GM21515 (cell line): ENCODE data around the gene ASB1.
"Not testable (repeated sequence)": the region's sequence is repeated elsewhere in the genome, so short reads cannot be mapped to it uniquely, and the experiment has no call there.

Experiments used
- ATAC-seq: cut with Tn5 transposase; IDR thresholded peaks from one replicate; pipeline ENCODE4 v1.9.1; 2021; ENCODE audit not compliant: unreplicated experiment

ASB1 gene

DNA sequence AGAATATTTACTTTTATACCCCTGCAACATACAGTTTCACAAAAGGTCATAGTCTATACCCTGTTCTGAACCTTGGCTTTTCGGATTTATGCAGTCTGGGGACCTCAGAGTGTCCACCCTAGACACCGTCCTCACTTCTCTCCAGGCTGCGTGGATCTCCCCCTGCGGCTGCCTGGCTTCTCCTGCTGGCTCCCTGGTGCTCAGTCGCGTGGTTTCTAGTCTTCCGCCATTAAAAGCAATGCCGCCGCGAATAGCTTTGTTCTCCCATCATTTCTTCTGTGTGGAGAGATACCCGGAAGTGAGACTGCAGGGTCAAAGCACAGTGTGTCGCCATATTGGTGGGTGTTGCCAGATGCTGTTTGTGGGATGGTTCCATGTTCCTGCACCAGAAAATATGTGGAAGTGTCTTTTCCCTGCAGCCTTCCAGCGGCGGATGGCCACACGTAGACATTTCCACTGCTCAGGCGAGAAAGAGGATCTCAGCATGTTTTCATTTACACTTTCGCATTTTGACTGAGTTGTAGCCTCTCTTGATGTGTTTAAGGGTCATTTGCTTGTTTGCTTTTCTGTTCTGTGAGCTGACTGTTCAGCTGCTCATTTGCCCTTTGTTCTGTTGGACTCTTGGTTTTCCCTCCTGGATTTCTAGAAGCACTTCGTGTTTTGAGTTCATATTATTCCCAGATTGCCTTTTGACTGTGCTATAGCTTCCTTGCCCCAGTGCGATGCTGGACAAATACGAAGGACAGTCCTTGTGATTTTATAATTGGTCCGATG, 22.9 kb upstream of the ASB1 start:
- ATAC-seq = no peak

DNA sequence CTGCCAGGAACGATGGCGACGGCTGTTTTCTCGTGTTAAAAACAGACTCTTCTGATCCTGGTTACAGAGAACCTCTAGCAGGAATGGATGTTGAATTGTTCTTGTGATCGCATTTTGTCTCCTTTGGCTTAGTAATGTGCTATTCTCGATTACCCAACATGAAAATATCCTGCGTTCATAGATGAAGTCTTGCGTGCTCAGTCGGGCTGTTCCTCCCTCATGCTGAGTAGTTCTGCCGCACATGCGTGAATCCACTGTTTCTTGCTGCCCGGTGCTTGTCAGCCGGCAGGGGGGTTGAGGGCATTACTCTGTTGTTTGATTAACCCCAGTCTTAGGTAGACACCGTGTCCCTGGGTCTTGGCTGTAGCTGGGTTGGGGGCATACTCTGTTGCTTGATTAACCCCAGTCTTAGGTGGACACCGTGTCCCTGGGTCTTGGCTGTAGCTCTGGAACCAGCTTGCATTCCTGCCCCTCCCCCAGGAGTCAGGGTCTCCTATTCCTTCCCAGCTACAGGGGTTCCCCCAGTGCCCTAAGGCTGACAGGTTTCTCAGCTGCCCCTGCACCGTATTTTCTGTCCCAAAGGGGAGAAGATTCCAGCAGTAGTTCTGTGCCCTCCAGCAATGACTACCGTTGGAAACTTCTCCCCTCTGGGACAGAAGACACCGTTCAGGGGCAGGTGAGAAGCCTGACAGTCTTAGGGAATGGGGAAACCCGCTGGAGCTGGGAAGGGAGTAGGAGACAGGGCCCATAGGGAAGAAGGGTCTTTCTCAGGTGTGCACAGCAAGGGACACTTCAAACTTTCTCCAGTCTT, 22.1 kb upstream of the ASB1 start:
- ATAC-seq = no peak

DNA sequence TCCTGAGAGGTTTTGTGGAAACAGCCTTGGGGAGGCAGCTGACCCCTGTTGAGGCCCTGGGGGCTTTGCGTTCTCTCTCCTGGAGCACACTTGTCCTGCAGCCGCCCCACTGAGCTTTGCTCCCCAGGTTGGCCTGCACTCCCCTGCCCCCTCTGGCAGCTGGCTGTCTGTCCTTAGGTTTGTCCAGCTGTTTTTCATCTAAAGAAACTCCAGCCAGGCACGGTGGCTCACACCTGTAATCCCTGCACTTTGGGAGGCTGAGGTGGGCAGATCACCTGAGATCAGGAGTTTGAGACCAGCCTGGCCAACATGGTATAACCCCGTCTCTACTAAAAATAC, 21.5 kb upstream of the ASB1 start:
- not testable (repeated sequence) for ATAC-seq

DNA sequence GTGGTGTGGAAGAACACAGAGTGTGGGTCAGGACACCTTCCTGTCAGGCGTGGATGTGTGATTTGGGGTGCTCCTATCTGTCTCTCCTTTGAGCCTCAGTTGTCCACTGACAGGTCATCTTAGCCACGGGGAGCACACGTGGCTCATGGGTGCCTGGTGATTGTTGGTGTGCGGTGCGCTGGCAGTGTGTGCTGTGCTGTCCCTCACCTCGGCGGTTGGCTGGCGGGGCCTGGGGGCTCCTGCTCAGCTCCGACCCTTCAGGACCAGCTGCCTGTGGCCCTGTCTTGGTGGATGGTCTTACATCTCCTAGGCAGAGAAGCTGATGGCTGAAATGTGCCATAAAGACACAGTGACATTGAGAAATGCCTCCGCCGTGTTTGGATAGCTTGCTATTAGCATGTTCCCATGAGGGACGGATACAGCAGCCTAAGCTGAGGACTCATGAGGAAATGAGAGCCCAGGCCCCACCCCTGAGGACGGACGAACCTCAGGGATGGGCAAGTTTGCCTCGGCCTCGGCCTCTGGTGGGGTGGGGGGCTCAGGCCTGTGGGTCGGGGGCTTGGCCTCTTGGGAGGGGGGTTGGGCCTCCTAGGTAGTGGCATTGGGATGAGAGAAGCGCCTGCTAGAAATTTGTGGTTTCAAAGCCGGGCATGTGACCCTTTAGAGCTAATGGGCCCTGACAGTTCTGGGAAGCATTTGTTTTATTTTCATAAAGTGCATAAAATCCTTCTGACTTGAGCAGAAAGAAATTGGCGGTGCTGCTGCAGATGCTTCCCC, 20.3 kb upstream of the ASB1 start:
- no peak for ATAC-seq

DNA sequence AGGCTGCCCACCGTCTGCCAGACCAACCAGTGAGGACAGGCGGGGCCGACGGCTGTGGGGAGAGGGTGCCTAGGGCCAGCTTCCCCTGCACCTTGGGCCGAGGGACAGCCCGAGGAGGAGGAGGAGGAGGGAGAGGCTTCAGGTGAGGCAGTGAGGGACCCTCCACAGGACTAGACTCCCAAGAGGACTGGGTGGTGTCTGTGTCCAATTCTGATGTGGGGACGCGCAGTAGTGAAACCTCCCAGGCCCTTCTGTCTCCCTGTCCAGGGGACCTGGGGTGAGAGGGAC, 19.8 kb upstream of the ASB1 start:
- no peak for ATAC-seq

DNA sequence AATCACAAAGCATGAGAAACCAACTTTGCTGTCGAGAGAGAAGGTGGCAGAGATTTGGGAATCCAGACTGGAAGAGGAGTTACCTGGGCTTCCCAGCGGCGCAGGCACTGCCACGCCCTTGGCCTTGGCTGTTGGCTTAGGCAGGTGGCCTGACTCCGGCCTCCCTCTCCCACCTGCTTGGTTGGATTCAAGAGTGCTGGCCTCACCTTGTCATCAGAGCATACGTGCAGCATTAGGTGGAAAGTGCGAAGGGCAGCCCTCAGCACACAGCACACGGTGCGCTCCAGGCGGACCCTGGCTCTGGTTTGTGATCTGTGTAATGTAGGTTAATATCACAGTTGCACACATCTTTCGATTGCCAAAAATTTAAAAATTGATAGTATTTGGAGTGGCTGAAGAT, 19.2 kb upstream of the ASB1 start:
- no peak for ATAC-seq

DNA sequence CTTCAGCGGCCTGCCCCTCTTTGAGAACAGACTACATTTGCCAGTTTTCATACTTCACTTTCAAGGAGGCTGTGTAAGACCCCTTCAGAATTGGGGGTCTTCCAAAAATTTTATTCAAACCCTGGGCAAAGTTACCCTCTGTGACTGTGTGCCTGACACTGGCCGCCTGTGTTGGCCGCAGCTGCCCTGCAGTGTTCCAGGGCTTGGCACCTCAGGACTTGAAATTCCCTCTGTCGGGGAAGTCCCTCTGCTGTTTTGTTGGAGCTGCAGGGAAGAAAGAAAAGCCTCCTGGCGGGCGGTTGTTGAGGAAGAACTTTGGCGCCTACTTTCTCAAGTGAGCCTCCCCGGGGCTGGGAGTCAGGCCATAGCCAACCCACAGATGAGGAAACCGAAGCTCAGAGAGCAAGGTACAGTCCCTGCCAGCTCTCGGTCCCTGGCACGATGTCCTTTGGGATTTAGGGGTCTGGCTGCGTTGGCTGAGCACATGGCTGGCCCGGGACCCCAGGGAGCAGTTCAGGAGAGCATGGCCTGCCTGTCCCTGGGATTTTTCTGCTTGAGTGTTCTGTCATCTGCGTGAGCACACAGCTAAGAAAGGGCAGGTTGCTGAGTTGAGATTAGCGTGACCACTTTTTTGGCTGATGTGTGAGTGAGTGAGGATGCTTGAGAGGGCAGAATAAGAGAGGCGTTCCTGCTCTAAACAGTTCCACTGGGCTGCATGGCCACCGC, 17.9 kb upstream of the ASB1 start:
- no peak for ATAC-seq

DNA sequence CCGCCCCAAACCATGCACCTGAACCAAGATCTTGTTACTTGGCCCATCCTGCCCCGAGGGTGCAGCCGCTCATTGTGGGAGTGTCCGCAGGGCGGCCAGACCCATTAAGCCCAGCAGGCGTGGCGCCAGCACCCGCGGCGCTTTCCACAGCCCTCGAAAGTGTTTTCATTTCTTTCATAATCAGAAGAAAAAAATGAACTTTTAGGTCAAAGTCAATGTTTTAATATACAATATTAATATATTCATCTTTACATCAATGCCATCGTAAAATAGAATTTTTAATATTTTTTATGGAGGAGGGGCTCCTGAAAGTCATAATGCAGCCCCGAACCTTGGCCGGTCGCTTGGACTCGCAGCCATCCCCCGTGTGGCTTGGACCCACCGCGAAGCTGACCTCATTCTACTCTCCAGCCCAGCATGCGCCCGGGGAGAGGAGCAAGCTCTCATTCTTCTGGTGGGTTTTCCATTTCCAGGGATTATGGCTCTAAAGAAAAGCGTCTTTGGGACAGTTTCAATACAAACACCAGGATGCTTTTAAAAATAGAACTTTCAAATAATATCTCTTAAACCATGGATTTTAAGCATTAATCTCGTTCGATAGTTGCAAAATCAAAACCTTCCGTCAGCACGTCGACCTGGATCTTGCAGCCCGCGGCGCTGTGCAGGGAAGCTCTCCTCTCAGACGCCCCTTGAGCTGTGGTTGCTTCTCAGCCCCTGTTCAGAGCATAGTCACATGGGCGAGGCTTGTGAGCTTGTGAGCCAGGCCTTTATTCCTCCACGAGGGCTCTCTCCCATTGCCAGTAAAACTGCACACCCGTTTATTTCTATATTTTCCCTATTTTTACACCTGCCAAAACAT, 17.2 kb upstream of the ASB1 start:
- ATAC-seq = no peak

DNA sequence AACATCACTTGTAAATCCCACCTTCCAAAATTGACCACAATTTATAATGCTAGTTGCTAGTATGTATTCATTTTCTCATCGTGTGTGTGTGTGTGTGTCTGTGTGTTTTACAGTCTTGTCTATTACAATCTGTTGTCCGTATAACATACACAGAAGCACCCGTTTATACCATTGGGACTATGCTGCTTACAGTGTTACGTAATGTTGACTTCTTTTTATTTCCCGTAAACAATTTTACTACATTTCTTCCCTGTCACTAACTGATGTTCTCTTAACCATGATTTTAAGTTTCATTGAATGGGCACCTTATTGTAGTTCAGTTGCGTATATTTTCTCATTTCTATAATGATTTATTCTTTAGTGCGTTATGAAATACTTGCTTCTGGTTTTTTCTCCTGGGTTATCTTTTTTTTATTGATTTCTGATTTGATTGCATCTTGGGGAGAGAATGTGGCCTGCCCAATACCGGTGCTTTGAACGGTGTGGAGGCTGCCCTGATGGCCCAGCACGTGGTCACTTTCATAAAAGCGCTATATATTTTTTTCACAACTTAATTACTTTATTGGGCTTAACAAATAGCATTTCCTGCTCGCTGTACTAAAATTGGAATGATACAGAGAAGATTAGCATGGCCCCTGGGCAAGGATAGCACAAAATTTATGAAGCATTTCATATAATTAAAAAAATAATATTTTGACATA, 14.5 kb upstream of the ASB1 start:
- ATAC-seq = no peak

DNA sequence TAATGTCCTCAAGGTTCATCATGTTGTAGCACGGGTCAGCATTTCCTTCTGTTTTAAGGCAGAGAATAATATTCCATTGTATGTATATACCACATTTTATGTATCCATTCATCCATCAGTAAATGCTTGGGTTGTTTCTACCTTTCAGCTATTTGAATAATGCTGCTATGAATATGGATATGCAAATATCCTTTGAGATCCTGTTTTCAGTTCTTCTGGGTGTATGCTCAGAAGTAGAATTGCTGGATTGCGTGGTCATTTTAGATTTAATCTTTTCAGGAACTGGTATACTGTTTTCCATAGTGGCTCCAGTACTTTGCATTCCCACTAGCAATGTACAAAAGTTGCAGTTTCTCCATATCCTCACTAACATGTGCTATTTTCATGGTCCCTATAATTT, 13.4 kb upstream of the ASB1 start:
- ATAC-seq = no peak

DNA sequence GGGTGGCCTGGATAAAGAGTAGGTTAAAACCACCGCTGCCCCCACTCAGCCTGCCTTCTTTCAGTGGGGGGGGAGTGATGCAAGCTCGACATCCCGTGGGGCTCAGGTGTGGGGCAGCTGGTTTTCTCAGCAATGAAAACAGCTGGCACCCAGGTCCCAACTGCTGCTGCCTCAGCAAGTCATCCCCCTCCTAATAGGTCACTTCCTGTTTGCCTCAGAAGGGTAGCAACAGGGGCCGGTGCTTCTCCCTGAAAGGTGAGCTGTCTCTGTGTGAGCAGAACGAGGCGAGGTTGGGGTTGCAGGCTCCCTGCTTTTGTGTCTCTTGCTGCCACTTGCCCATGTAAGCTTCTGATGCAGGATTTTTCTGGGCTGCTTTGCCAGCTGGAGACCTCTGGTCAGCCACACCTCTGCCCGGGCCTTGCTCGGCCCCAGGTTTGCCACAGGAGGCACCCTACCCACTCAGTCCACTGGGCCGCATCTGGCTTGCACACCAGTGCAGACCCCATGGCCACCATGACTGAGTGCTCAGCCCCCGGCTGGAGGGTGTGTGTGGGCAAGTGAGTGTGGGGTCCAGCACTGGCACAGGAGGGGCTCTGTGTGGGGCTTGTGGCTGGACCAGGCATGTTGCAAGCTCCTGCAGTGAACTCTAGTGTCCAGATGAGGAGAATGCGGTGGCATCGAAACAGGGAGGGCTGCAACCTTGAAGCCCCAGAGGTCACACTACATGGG, 11.5 kb upstream of the ASB1 start:
- no peak for ATAC-seq

DNA sequence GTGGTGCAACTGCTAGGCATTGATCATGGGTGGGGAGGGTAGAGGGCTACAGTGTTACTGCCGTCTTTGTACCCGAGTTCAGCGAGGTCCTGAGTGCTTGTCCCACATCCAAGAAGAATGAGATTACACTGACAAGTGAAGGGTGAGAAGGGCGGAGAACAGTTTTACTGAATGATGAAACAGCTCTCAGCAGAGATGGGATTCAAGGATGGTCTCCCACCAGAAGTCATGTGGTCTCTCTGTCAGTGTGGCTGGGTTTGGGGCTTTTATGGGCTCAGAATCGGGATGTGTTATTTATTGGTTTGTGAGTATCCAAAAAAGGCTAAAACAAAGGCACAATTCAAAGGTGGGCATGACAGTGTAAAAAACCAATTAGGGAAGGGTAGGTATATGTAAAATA, 10.8 kb upstream of the ASB1 start:
- ATAC-seq = no peak

DNA sequence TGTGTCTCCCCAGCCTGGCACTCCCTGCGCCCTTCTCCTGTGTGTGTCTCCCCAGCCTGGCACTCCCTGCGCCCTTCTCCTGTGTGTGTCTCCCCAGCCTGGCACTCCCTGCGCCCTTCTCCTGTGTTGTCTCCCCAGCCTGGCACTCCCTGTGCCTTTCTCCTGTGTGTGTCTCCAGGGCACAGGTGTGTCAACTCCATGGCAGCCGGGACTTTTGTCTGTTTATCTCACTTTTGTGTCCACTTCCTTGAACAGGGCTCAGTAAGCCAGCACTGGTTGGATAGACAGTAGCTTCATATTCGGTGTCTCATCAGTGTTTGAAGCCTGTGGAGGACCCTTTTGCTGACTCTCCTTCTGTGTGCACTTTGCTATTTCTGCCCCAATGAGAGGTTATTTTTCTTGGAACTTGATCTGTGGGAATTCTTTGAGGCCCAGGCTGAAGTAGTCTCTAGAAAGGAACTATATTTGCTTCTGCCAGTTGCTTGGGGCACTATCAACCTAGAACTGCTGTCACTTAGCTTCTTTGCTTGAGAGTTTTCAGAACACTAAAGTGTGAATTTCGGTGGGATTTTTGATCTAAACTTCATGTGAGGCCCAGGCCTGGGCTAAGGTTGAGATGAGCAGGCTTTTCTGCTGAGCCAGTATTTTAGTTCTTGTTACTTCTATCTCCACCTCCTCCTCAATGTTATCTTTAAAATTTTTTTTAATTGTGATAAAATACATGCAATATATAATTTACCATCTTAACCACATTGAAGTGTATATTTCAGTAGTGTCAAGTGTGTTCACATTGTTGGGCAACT, 8.3 kb upstream of the ASB1 start:
- no peak for ATAC-seq

DNA sequence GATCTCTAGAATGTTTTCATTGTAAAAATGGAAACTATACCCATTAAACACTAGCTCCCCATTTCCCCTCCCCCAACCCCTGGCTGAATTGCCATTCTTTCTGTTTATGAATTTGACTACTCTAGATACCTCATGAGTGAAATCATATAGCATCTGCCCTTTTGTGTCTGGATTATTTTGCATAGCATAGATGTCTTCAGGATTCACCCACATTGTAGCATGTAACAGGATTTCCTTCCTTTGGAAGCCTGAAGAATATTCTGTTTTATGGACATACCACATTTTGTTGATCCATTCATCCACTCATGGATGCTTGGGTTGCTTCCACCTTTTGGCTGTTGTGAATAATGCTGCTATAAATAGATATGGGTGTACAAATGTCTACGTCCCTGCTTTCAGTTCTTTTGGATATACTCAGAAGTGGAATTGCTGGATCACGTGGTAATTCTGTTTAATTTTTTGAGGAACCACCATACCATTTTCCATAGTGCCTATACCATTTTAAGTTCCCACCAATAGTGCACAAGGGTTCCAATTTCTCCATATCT, 7.7 kb upstream of the ASB1 start:
- ATAC-seq = no peak

DNA sequence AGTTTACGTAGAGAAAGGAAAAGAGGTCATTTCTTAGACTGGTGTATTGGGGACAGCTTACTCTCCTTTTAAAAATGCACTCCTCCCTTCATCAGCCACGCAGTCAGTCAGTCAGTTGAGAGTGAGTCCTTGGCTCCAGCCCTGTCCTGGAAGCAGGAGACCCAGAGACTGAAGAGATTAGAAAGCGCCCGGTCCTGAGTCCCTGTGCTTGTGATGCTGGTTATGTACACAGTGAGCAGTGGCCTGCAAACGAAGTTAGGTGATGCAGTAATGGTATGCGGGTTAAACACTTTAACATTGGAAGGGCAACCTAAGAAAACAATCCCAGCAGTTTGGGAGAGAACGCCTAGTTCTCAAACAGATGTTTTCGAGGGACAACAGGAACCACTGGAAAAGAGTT, 6.3 kb upstream of the ASB1 start:
- ATAC-seq = no peak

DNA sequence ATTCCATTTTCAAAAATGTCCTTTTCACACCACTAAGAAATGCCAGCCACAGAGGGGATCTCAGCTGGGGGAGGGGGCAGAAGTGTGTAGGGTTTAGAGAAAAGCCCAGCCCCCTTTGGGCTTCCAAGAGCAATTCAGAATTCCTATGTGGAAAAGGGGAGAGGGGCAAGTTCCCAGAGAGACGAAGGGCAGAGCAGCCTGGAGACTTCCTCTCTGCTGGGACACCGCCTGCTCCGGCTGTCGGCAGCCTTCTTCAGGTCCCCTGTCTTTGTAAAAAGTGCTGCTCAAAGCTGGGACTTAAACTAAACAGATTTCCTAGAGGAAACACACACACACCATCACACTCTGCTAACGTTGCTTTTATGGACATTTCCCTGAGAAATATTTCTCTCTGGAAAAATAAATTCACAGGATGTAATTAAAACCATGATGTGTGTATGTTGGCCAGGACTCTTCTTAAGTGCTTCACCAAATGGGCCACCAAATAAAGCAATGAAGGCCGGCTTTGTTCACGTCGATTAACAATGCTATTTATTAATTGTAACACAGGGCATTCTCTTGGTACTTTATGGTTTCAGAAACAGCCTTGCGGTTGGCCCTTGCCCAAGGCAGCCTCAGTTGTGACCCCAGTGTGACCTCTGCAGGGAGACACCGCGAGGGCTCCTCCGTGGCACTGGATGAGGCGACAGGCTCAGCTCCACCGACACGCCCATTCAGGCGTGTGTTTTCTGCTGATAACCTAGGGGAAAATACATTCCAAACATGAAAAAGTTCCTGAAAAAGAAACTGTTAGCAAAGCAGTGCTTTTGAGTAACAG, 5.6 kb upstream of the ASB1 start:
- ATAC-seq = no peak

DNA sequence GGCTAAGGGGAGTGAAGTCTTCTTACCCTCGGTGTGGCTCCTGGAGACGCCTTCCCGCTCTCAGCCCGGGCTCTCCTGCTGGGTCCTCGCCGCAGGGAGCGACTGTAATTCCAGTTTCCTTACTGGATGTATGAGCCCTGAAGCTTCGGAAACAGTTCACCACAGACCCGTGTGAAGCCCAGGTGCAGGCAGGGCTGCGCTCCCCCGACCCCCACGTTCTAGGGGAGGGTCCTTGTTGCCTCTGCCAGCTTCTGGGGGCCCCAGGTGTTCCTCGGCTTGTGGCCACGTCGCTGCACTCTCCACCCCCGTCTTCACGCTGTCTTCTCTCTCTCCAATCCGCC, 5.1 kb upstream of the ASB1 start:
- no peak for ATAC-seq
